AG04450 (cell line): Measurements from ENCODE around the gene TRHDE. TPM values are rescaled to one million over a fixed set of nuclear protein-coding genes. Genes with fewer than 3 reads are reported as not detected.

Experiments
- CTCF ChIA-PET: fragments of 300-600, 350-600 bp; formaldehyde crosslinking; extraction: SDS; loops from one replicate; lab custom pipeline; 2022; ENCODE audit warnings: antibody characterized with exemption, inconsistent platforms; lab: Charles Lee
- POLR2A ChIA-PET: fragments of 350-600 bp; formaldehyde crosslinking; extraction: SDS; loops from one replicate; lab custom pipeline; 2021; ENCODE audit warnings: antibody characterized with exemption, inconsistent platforms; lab: Yijun Ruan, JAX
- DNase-seq: peaks from one replicate; pipeline ENCODE4 v3.0.0-alpha.2; 2011; ENCODE audit warnings: low read depth, low spot score
- H3K27ac ChIP-seq: one replicate; pipeline ENCODE4 v1.5.1; 2012; ENCODE audit warnings: low read depth, low read length, control low read depth
- H3K27me3 ChIP-seq: one replicate; pipeline ENCODE4 v1.6.0; 2012; ENCODE audit warnings: low read length; ENCODE audit not compliant: control insufficient read depth, insufficient read depth
- H3K4me3 ChIP-seq: 2 replicates; pipeline ENCODE4 v1.5.1; 2011; ENCODE audit warnings: mild to moderate bottlenecking, low read depth, low read length, control low read depth
- H3K9me3 ChIP-seq: 2 replicates; pipeline ENCODE4 v1.5.1; 2012; ENCODE audit warnings: low read length; ENCODE audit not compliant: control insufficient read depth, insufficient read depth
- polyA plus RNA-seq: library from polyadenylated mRNA; depleted of rRNA; stranded (reverse); fragments of >200 nt; gene quantifications from 2 replicates; pipeline ENCODE4 v1.2.3, GENCODE V29; 2011
- TF ChIP-seq, protein P1 (sequence below): IDR thresholded peaks from 2 replicates; pipeline ENCODE4 v1.5.1; 2011; ENCODE audit warnings: low read depth, low read length, control low read depth, inconsistent platforms

TRHDE gene
- polyA plus RNA-seq, 1 experiment: 90.7 TPM

DNA sequence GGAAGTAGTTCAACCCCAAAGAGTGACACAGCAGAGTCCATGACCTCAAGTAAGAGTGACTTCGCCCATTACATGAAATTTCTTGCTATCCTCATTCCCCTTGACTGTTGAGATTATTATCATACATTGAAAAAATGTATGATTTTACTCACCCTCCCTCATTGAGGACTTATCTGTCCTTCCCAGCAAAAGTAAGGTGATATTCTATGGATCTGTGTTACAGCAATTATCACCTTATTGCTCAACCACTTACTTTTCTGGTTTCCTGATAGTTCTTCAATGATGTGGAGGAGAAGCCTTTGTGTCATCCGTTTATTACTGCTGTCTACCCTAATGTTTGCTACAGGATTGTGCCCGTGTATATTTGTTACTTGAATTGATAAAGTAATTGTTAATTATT, 306.2 kb downstream of the TRHDE start:
- TF ChIP-seq, protein P1, sequence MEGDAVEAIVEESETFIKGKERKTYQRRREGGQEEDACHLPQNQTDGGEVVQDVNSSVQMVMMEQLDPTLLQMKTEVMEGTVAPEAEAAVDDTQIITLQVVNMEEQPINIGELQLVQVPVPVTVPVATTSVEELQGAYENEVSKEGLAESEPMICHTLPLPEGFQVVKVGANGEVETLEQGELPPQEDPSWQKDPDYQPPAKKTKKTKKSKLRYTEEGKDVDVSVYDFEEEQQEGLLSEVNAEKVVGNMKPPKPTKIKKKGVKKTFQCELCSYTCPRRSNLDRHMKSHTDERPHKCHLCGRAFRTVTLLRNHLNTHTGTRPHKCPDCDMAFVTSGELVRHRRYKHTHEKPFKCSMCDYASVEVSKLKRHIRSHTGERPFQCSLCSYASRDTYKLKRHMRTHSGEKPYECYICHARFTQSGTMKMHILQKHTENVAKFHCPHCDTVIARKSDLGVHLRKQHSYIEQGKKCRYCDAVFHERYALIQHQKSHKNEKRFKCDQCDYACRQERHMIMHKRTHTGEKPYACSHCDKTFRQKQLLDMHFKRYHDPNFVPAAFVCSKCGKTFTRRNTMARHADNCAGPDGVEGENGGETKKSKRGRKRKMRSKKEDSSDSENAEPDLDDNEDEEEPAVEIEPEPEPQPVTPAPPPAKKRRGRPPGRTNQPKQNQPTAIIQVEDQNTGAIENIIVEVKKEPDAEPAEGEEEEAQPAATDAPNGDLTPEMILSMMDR: no peak
- ChIA-PET CTCF (no interaction called here), POLR2A (no interaction called here)
- H3K9me3 ChIP-seq: no peaks in the 10 kb centered on the region
- no peak overlapping the region for H3K4me3 ChIP-seq
- H3K27ac ChIP-seq: no peak overlapping the region
- DNase-seq: no peak
- H3K27me3 ChIP-seq: no peaks in the 10 kb centered on the region

DNA sequence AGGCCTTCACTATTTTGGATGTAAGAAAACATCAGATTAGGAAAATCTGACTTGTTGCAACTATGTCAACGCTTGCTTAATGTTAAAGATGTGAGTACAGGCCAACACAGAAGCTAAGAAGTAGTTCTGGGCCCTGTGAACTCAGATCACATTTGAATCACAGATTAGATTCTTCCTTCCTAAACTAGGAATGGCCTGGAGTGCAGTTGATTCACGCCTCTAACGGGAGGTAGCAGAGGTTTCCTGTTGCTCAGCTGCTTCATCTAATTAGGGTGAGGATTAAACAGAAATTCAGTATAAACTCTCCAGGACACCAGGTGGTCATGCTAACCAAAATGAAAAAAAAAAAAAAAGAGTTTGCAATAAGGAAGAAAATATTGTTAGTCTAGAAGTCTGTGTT, 314.3 kb downstream of the TRHDE start:
- Histone ChIP-seq H3K9me3 (no peaks in the 10 kb centered on the region), H3K27me3 (no peaks in the 10 kb centered on the region), H3K4me3 (no peak overlapping the region), H3K27ac (no peak overlapping the region)
- ChIA-PET CTCF (no interaction called here), POLR2A (no interaction called here)
- no peak for DNase-seq
- TF ChIP-seq, protein P1: no peak

DNA sequence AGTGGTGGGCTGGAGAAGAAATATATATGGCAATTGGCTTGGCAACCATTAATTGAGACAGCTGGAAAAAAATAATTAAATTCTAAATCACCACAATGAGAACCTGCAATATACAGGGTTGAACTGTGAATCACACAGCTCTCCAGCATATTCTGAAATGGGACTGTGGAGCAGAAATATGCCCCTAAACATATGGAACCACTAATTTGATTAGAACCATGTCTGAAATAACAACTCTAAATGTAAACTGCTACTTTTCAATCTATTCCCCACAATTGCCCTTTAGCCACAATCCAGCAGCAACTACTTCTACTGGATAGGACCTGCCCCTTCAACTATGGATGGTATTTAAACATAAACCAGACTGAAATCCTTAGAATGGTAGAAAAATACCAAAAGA, 330.4 kb downstream of the TRHDE start:
- TF ChIP-seq, protein P1: no peak
- DNase-seq: no peak
- Histone ChIP-seq H3K9me3 (no peaks in the 10 kb centered on the region), H3K27me3 (no peaks in the 10 kb centered on the region), H3K4me3 (no peak overlapping the region), H3K27ac (no peak overlapping the region)
- POLR2A ChIA-PET: no interaction called here
- CTCF ChIA-PET: no interaction called here

DNA sequence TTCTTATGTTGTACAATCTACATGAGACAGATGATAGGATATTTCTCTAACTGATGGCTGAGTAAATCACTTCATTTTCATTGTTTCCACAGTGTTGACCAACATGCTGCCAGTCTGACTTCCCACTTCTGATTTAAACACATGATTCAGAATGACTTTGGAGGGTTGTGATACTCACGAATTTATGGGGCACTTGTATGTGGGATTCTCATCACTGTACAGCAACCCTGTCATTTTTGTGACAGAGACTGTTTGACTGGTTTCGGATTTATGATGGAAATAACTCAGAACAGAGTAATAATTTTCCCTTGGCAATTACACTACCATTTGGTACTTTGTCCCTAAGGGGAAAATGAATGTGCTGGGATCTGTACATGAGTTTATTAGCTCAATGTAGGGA, 333.8 kb downstream of the TRHDE start:
- no peaks in the 10 kb centered on the region for H3K9me3 ChIP-seq
- TF ChIP-seq, protein P1: no peak
- no peak overlapping the region for H3K27ac ChIP-seq
- CTCF ChIA-PET: no interaction called here
- POLR2A ChIA-PET: no interaction called here
- DNase-seq: no peak
- H3K4me3 ChIP-seq: no peak overlapping the region
- H3K27me3 ChIP-seq: no peaks in the 10 kb centered on the region

DNA sequence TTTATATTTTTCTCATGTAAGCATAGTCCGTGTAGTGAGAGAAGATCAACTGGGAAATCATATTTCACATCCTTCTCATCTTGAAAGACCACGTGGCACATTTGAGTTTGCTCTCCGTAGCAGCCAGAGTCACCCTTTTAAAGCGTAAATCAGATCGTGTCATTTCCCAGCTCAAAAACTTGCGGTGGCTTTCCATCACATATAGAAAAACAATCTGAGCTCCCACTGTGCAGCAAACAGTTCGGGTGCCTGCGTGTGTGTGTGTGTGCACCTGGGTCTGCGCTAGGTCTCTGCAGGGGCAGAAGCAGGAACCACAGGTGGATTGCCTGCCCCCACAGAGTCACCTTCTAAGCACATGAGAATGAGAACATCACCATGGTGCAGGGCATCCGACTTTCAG, 338.2 kb downstream of the TRHDE start:
- TF ChIP-seq, protein P1: no peak
- no peaks in the 10 kb centered on the region for H3K9me3 ChIP-seq
- POLR2A ChIA-PET: no interaction called here
- H3K27me3 ChIP-seq: no peaks in the 10 kb centered on the region
- no peak overlapping the region for H3K4me3 ChIP-seq
- H3K27ac ChIP-seq: no peak overlapping the region
- CTCF ChIA-PET: no interaction called here
- DNase-seq: no peak
